Uterus (tissue), 2 donors: ENCODE data around the gene ADAMTS2.

Experiments used
- POLR2A ChIP-seq, 2 donors: fragments of 450-650 bp; IDR thresholded peaks; one replicate each; pipeline ENCODE4 v1.6.1; 2016; ENCODE audit warnings: antibody characterized with exemption in 2 of 2, mild to moderate bottlenecking in 1 of 2, moderate library complexity in 1 of 2
- TF ChIP-seq, protein P1 (sequence below), 4 experiments: fragments of 200-600 bp in 2 of 4; fragments of 450-650 bp in 2 of 4; sonication (generic) in 2 of 4; IDR thresholded peaks; one replicate each; pipeline ENCODE4 v1.5.1; 2016 to 2019; ENCODE audit warnings: antibody characterized with exemption in 4 of 4, mild to moderate bottlenecking in 2 of 4, moderate library complexity in 1 of 4

DNA sequence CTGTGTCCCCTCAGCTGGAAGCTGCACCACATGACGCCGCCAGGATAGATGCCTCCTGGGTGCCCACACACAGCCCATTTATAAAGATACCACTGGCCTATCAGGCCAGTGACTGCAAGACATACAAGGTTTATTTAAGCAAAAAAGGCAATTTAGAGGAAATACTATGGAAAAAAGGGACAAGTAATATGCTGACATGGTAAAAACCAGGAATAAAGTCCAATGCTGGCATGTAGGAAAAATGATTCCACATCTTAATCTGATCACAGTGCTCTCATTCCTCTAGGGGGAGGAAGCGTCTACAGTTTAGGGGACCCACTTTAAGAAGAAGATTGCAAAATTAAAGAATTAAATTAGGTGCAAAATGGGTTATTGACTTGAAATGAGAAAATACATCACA, 205.0 kb downstream of the ADAMTS2 start:
- TF ChIP-seq, protein P1, sequence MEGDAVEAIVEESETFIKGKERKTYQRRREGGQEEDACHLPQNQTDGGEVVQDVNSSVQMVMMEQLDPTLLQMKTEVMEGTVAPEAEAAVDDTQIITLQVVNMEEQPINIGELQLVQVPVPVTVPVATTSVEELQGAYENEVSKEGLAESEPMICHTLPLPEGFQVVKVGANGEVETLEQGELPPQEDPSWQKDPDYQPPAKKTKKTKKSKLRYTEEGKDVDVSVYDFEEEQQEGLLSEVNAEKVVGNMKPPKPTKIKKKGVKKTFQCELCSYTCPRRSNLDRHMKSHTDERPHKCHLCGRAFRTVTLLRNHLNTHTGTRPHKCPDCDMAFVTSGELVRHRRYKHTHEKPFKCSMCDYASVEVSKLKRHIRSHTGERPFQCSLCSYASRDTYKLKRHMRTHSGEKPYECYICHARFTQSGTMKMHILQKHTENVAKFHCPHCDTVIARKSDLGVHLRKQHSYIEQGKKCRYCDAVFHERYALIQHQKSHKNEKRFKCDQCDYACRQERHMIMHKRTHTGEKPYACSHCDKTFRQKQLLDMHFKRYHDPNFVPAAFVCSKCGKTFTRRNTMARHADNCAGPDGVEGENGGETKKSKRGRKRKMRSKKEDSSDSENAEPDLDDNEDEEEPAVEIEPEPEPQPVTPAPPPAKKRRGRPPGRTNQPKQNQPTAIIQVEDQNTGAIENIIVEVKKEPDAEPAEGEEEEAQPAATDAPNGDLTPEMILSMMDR (IDR thresholded peaks at IDR 0.05), result no peak
- no peak for TF ChIP-seq POLR2A (IDR thresholded peaks at IDR 0.05)
